MM.1S (cell line): ENCODE measurements around the gene ZNHIT1.

Source experiments
- EZH2 ChIP-seq: fragments of 300-600 bp; sonication (generic); optimal IDR thresholded peaks from 2 replicates; pipeline ENCODE3; 2017; ENCODE audit warnings: low read depth, mild to moderate bottlenecking, antibody characterized with exemption, low read length, mixed read lengths
- EZH2phosphoT487 ChIP-seq: fragments of 300-600 bp; sonication (generic); IDR thresholded peaks from 2 replicates; pipeline ENCODE4 v1.6.1; 2018; ENCODE audit warnings: antibody characterized with exemption, low read length
- TF ChIP-seq, protein P1 (sequence below): fragments of 300-600 bp; sonication (generic); IDR thresholded peaks from 2 replicates; pipeline ENCODE4 v1.5.1; 2016; ENCODE audit warnings: antibody characterized with exemption, low read length, mixed read lengths

DNA sequence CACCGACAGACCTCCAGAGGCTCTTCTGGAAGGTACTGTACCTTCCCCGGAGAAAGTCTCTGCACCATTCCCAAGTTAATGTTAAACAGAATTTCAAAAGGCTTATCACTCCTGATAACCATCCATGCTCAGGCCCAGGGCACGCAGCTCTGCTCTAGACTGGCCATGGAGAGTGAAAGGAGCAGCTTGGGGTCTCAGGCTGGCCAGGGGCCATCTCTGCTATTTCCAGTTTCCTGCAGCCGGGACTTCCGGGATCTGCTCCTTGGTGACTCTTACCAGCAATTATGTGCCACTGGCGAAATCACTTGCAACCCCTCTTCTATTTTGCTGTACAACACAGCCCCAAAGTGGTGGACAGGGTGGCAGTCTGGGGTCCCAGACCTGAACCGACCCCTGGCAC lies 13.7 kb downstream of the ZNHIT1 start:
- TF ChIP-seq, protein P1, sequence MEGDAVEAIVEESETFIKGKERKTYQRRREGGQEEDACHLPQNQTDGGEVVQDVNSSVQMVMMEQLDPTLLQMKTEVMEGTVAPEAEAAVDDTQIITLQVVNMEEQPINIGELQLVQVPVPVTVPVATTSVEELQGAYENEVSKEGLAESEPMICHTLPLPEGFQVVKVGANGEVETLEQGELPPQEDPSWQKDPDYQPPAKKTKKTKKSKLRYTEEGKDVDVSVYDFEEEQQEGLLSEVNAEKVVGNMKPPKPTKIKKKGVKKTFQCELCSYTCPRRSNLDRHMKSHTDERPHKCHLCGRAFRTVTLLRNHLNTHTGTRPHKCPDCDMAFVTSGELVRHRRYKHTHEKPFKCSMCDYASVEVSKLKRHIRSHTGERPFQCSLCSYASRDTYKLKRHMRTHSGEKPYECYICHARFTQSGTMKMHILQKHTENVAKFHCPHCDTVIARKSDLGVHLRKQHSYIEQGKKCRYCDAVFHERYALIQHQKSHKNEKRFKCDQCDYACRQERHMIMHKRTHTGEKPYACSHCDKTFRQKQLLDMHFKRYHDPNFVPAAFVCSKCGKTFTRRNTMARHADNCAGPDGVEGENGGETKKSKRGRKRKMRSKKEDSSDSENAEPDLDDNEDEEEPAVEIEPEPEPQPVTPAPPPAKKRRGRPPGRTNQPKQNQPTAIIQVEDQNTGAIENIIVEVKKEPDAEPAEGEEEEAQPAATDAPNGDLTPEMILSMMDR, result no peak
- no peak for TF ChIP-seq EZH2phosphoT487
- no peak for TF ChIP-seq EZH2
